RWPE1 (cell line): Measurements from ENCODE around the gene FBRSL1.

Experiments
- CTCF ChIA-PET: fragments of 350-600 bp; sonication (Branson Sonifier 250); formaldehyde crosslinking; extraction: SDS; loops from one replicate; lab custom pipeline; 2021; lab: Yijun Ruan, JAX
- POLR2A ChIA-PET: fragments of 400-600 bp; formaldehyde crosslinking; extraction: SDS; loops from one replicate; lab custom pipeline; 2020; ENCODE audit warnings: antibody characterized with exemption; ENCODE audit not compliant: low non-redundant PET; lab: Yijun Ruan, JAX
- DNase-seq: peaks from one replicate; pipeline ENCODE4 v3.0.0; 2012; ENCODE audit warnings: low spot score
- H3K27ac ChIP-seq: fragments of 450-650 bp; 2 replicates; pipeline ENCODE4 v1.5.1; 2017
- TF ChIP-seq, protein P1 (sequence below): fragments of 450-650 bp; conservative IDR thresholded peaks from 2 replicates; pipeline ENCODE4 v1.5.1; 2017; ENCODE audit warnings: low read depth, mild to moderate bottlenecking

Gene FBRSL1

GRCh38 chr12:132505852-132506219 lies 15.9 kb downstream of the FBRSL1 start:
- POLR2A ChIA-PET = no interaction called here
- DNase-seq = no peak

GRCh38 chr12:132506328-132507160 lies 16.6 kb downstream of the FBRSL1 start:
- peak overlapping the region; percentile 83 for H3K27ac ChIP-seq
- POLR2A ChIA-PET = no interaction called here

More at GRCh38 chr12:132505852-132506219, 15.9 kb downstream of the FBRSL1 start:
- CTCF ChIA-PET = interaction anchor here (0.6 to 1.4 kb wide), 4 partner anchors 14 to 55 kb away, joined by 3 to 6 read pairs (median 6); no protein-coding TSS in a partner anchor
- TF ChIP-seq, protein P1, sequence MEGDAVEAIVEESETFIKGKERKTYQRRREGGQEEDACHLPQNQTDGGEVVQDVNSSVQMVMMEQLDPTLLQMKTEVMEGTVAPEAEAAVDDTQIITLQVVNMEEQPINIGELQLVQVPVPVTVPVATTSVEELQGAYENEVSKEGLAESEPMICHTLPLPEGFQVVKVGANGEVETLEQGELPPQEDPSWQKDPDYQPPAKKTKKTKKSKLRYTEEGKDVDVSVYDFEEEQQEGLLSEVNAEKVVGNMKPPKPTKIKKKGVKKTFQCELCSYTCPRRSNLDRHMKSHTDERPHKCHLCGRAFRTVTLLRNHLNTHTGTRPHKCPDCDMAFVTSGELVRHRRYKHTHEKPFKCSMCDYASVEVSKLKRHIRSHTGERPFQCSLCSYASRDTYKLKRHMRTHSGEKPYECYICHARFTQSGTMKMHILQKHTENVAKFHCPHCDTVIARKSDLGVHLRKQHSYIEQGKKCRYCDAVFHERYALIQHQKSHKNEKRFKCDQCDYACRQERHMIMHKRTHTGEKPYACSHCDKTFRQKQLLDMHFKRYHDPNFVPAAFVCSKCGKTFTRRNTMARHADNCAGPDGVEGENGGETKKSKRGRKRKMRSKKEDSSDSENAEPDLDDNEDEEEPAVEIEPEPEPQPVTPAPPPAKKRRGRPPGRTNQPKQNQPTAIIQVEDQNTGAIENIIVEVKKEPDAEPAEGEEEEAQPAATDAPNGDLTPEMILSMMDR = no peak
- H3K27ac ChIP-seq = peak overlapping the region; percentile 83

DNA sequence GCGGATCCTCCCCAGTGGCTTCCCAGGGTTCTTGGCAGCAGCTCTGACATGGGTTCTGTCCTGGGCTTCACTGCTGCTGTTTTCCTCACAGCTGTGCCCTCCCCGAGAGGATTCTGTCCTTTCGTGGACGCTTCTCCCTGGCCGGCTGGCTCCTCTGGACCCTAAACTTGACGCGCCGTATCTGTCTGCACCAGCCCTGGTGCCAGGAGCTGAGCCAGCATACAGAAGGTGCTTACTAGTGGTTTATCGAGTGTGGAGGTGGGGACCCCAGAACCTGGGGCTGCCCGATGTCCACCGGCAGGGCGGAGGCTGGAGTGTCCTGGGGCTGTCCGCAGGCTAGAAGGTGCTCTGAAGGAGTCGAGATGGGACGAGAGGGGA lies 17.2 kb downstream of the FBRSL1 start:
- ChIA-PET CTCF (interaction anchor here (1.1 to 1.3 kb wide), 2 partner anchors 17 to 93 kb away, joined by 3 to 8 read pairs; no protein-coding TSS in a partner anchor), POLR2A (no interaction called here)
- peak overlapping the region; percentile 83 for H3K27ac ChIP-seq
- TF ChIP-seq, protein P1 = no peak
- DNase-seq = no peak

More at GRCh38 chr12:132506328-132507160, 16.6 kb downstream of the FBRSL1 start:
- TF ChIP-seq, protein P1 = no peak
- CTCF ChIA-PET = interaction anchor here (1.1 to 1.3 kb wide), 2 partner anchors 17 to 92 kb away, joined by 3 to 8 read pairs; no protein-coding TSS in a partner anchor
- DNase-seq = no peak

GRCh38 chr12:132507656-132508490 lies 17.9 kb downstream of the FBRSL1 start:
- ChIA-PET CTCF (interaction anchor here (1.3 kb wide), 1 partner anchor 16 kb away, joined by 8 read pairs; no protein-coding TSS in a partner anchor), POLR2A (no interaction called here)
- TF ChIP-seq, protein P1 = no peak
- DNase-seq = no peak
- peak overlapping the region; percentile 83 for H3K27ac ChIP-seq

DNA sequence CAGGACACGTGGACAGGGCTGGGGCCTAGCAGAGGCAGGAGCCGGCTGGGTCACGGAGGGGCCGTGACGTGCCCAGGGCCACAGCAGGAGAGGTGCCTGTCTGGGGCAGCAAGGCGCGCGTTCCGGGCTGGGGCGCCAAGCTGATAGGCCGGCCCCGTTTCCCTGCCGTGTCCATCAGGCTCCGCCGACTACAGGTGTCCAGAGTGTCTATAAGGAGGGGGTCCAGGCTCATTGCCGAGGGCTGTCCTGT lies 18.5 kb downstream of the FBRSL1 start:
- ChIA-PET POLR2A (no interaction called here), CTCF (no interaction called here)
- TF ChIP-seq, protein P1 = no peak
- no peak for DNase-seq
- no peak overlapping the region for H3K27ac ChIP-seq
